Measurements from ENCODE around the gene ZCCHC9. TPM values are rescaled to one million over a fixed set of nuclear protein-coding genes. Genes with fewer than 3 reads are reported as not detected.

ZCCHC9 gene
- total and polyA plus RNA-seq, 2 of the 4 experiments (the other 2 are of a cell fraction), result 20.4 to 24.6 TPM

DNA sequence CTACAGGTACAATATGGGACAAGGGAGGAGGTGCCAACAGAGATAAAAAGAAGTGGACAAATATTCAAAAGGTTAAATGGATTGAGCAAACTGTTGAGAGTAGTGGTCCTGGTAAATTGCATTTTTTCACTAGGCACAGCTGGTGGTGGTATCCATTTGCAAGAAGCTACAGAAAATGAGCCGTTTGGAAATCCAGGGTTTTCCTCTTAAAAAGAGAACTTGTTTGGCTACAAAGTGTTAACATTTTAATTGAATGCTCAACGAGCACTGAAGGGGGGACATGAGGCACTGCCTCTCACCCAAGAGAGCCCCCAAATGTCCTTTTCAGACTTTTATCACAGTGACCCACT is 491 bp upstream of the ZCCHC9 start:
- peaks cover 4% of the 10 kb centered on the region for H3K4me1 ChIP-seq (ENCODE audit: control insufficient read depth, insufficient read depth, low read length)
- no peak overlapping the region for H2BK20ac ChIP-seq (ENCODE audit: low read depth, low read length)
- H3K27ac ChIP-seq (ENCODE audit: insufficient read depth, low read length), result peak overlapping the region; percentile 91
- peak overlapping the region; percentile 97 for H3K23ac ChIP-seq (ENCODE audit: low read depth, low read length)
- peaks cover 14 to 57% of the 10 kb centered on the region in 2 experiments for H3K79me1 ChIP-seq (ENCODE audit: low read depth in 1 of 2, low read length in 2 of 2)
- ATAC-seq (ENCODE audit: low read depth) (no peak), DNase-seq (no peak)
- BruUV-seq (replicated peaks), result TSS peak; percentile 72
- peak overlapping the region; percentile 66 to 99 for H4K8ac ChIP-seq (ENCODE audit: low read depth in 2 of 2, low read length in 2 of 2)
- H3K27me3 ChIP-seq (ENCODE audit: control insufficient read depth, insufficient read depth, low read length), result no peaks in the 10 kb centered on the region
- peak overlapping the region; percentile 61 for H3K4me3 ChIP-seq (ENCODE audit: insufficient read depth, low read depth, low read length)
- in situ Hi-C loops (cut with MboI; ENCODE audit: low sequenced_read_pairs) (no loop called here), intact Hi-C loops (cut with micrococcal nuclease) (loop anchor here (1.0 to 10.0 kb wide), 5 partner anchors 119 to 866 kb away; partner anchors contain the start of gene SSBP2), dilution Hi-C loops (cut with HindIII; ENCODE audit: low sequenced_read_pairs, unreplicated experiment) (no loop called here)
- peak overlapping the region; percentile 90; the same call in 1 of the 2 replicates for H2BK120ac ChIP-seq (ENCODE audit: low read depth, low read length)
- H2BK5ac ChIP-seq (ENCODE audit: low read depth, low read length, poor library complexity, severe bottlenecking), result peak overlapping the region; percentile 81
- peak overlapping the region; percentile 89 for H3K56ac ChIP-seq (ENCODE audit: extremely low read depth, insufficient read depth, low read length)
- H3K9me3 ChIP-seq (ENCODE audit: control insufficient read depth, insufficient read depth, low read length), result no peaks in the 10 kb centered on the region
- peaks cover 3% of the 10 kb centered on the region; the same call in 1 of the 2 replicates for H3K9me1 ChIP-seq (ENCODE audit: insufficient read depth, low read length)
- CTCF ChIA-PET, result no interaction called here
- TF ChIP-seq, protein P1, sequence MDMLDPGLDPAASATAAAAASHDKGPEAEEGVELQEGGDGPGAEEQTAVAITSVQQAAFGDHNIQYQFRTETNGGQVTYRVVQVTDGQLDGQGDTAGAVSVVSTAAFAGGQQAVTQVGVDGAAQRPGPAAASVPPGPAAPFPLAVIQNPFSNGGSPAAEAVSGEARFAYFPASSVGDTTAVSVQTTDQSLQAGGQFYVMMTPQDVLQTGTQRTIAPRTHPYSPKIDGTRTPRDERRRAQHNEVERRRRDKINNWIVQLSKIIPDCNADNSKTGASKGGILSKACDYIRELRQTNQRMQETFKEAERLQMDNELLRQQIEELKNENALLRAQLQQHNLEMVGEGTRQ (IDR thresholded peaks at IDR 0.05; ENCODE audit: low read depth, low read length), result no peak
- TF ChIP-seq RCOR1 (IDR thresholded peaks at IDR 0.05; ENCODE audit: insufficient replicate concordance, low read length) (no peak), FOS (IDR thresholded peaks at IDR 0.05; ENCODE audit: low read depth, low read length) (no peak), SMC3 (IDR thresholded peaks at IDR 0.05; ENCODE audit: low read depth, low read length) (no peak), NFE2L2 (IDR thresholded peaks at IDR 0.05; ENCODE audit: low read depth, low read length) (no peak), MAZ (IDR thresholded peaks at IDR 0.05; ENCODE audit: borderline replicate concordance, low read depth, low read length) (no peak), MXI1 (IDR thresholded peaks at IDR 0.05; ENCODE audit: borderline replicate concordance, low read depth, low read length) (no peak), POLR2A (IDR thresholded peaks at IDR 0.05; ENCODE audit: low read depth, low read length) (no peak), CHD1 (IDR thresholded peaks at IDR 0.05; ENCODE audit: low read depth, low read length) (no peak), MAFK (IDR thresholded peaks at IDR 0.05; ENCODE audit: low read depth, low read length) (no peak), RAD21 (IDR thresholded peaks at IDR 0.05; ENCODE audit: low read length) (no peak), CEBPB (IDR thresholded peaks at IDR 0.05; ENCODE audit: low read depth, low read length) (no peak)
- TF ChIP-seq, protein P2, sequence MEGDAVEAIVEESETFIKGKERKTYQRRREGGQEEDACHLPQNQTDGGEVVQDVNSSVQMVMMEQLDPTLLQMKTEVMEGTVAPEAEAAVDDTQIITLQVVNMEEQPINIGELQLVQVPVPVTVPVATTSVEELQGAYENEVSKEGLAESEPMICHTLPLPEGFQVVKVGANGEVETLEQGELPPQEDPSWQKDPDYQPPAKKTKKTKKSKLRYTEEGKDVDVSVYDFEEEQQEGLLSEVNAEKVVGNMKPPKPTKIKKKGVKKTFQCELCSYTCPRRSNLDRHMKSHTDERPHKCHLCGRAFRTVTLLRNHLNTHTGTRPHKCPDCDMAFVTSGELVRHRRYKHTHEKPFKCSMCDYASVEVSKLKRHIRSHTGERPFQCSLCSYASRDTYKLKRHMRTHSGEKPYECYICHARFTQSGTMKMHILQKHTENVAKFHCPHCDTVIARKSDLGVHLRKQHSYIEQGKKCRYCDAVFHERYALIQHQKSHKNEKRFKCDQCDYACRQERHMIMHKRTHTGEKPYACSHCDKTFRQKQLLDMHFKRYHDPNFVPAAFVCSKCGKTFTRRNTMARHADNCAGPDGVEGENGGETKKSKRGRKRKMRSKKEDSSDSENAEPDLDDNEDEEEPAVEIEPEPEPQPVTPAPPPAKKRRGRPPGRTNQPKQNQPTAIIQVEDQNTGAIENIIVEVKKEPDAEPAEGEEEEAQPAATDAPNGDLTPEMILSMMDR (conservative IDR thresholded peaks at IDR 0.05; ENCODE audit: low read depth, low read length), result no peak
- H3K36me3 ChIP-seq (ENCODE audit: control insufficient read depth, insufficient read depth, low read length), result peaks cover 2% of the 10 kb centered on the region
- no peaks in the 10 kb centered on the region for H4K20me1 ChIP-seq (ENCODE audit: insufficient read depth, low read length)
- H2AFZ ChIP-seq (replicated peaks; ENCODE audit: low read length, poor library complexity), result peak overlapping the region; percentile 99
- H2AK5ac ChIP-seq (ENCODE audit: low read depth, low read length), result no peak overlapping the region; the same call in 1 of the 2 replicates
- no CpG with 5 or more reads among the region's 2 CpGs for WGBS, 2 experiments (ENCODE audit: extremely low coverage in 2 of 2, insufficient read length in 1 of 2)
- peak overlapping the region; percentile 98 for H2AK9ac ChIP-seq (replicated peaks; ENCODE audit: low read depth, low read length, poor library complexity)
- H2BK15ac ChIP-seq (ENCODE audit: low read depth, low read length), result no peak overlapping the region; the same call in 2 of the 3 replicates
- H3K4me2 ChIP-seq (ENCODE audit: low read depth, low read length), result peak overlapping the region; percentile 77
- H3K18ac ChIP-seq (ENCODE audit: low read depth, low read length), result no peak overlapping the region; the same call in 1 of the 2 replicates
- POLR2A ChIA-PET (ENCODE audit: unreplicated experiment), result no interaction called here
- peak overlapping the region; percentile 99 for H3K14ac ChIP-seq (replicated peaks; ENCODE audit: low read depth, low read length)
- peak overlapping the region; percentile 91 for H4K91ac ChIP-seq (ENCODE audit: insufficient read depth, low read depth, low read length)
- H3K4ac ChIP-seq (ENCODE audit: low read depth, low read length), result peak overlapping the region; percentile 98
- H3K9ac ChIP-seq (ENCODE audit: low read depth, low read length), result peak overlapping the region; percentile 95
- H4K5ac ChIP-seq (ENCODE audit: low read depth, low read length), result peak overlapping the region; percentile 93

Data from IMR-90 (cell line).